HepG2 (cell line): ENCODE data around the gene MIER1. TPM values are rescaled to one million over a fixed set of nuclear protein-coding genes. Genes with fewer than 3 reads are reported as not detected.

Experiments used
- AKAP8 ChIP-seq: sonication (generic); formaldehyde crosslinking; IDR thresholded peaks from 2 replicates; pipeline ENCODE4 v1.5.1; 2020; ENCODE audit warnings: mild to moderate bottlenecking, missing genetic modification reagents
- FOXM1 ChIP-seq: sonication (generic); formaldehyde crosslinking; IDR thresholded peaks from 2 replicates; pipeline ENCODE4 v1.5.0; 2020; ENCODE audit warnings: missing genetic modification reagents
- GTF2F1 ChIP-seq: fragments of 150-350 bp; IDR thresholded peaks from 2 replicates; pipeline ENCODE4 v1.6.1; 2014; ENCODE audit warnings: low read length
- NAIF1 ChIP-seq: sonication (generic); formaldehyde crosslinking; IDR thresholded peaks from 2 replicates; pipeline ENCODE4 v1.5.0; 2020; ENCODE audit warnings: mild to moderate bottlenecking, missing genetic modification reagents, borderline replicate concordance
- RBAK ChIP-seq: sonication (generic); formaldehyde crosslinking; IDR thresholded peaks from 2 replicates; pipeline ENCODE4 v1.5.1; 2020; ENCODE audit warnings: mild to moderate bottlenecking, missing genetic modification reagents
- SALL1 ChIP-seq: sonication (generic); formaldehyde crosslinking; IDR thresholded peaks from 2 replicates; pipeline ENCODE4 v1.8.0; 2022; ENCODE audit warnings: mild to moderate bottlenecking, missing genetic modification reagents
- TAF15 ChIP-seq: fragments of 200-400 bp; formaldehyde crosslinking; IDR thresholded peaks from one replicate; pipeline ENCODE4 v1.6.1; 2018; ENCODE audit warnings: mild to moderate bottlenecking, low read depth, low read length; ENCODE audit not compliant: poor library complexity, severe bottlenecking
- ZBTB8A ChIP-seq: sonication (generic); formaldehyde crosslinking; IDR thresholded peaks from 2 replicates; pipeline ENCODE4 v1.4.0; 2020; ENCODE audit warnings: mild to moderate bottlenecking, low read depth, missing genetic modification reagents, borderline replicate concordance
- ZHX1 ChIP-seq: sonication (generic); formaldehyde crosslinking; IDR thresholded peaks from 2 replicates; pipeline ENCODE4 v1.8.1; 2022; ENCODE audit warnings: low read depth, mild to moderate bottlenecking, missing genetic modification reagents
- ZMYM4 ChIP-seq: sonication (generic); formaldehyde crosslinking; IDR thresholded peaks from 2 replicates; pipeline ENCODE4 v1.8.1; 2023; ENCODE audit warnings: mild to moderate bottlenecking, missing genetic modification reagents
- ZNF207 ChIP-seq: fragments of 450-650 bp; IDR thresholded peaks from 2 replicates; pipeline ENCODE4 v1.6.1; 2016; ENCODE audit warnings: antibody characterized with exemption, borderline replicate concordance
- ZNF280D ChIP-seq: sonication (generic); formaldehyde crosslinking; IDR thresholded peaks from 2 replicates; pipeline ENCODE4 v1.5.1; 2020; ENCODE audit warnings: mild to moderate bottlenecking, missing genetic modification reagents
- ZNF407 ChIP-seq: sonication (generic); formaldehyde crosslinking; IDR thresholded peaks from one replicate; pipeline ENCODE4 v1.5.1; 2020; ENCODE audit warnings: mild to moderate bottlenecking, missing genetic modification reagents; ENCODE audit errors: not compliant biosample characterization
- ZNF614 ChIP-seq: IDR thresholded peaks from 2 replicates; pipeline ENCODE4 v1.6.1; 2018; ENCODE audit warnings: missing biosample characterization, missing genetic modification reagents, inconsistent platforms, borderline replicate concordance
- polyA plus RNA-seq, 8 experiments: library from polyadenylated mRNA; depleted of rRNA in 3 of 8; stranded (reverse) in 7 of 8; unstranded in 1 of 8; fragments of >200 nt; fragmentation: Illumina TruSeq in 4 of 8; extraction: Trizol in 4 of 8; gene quantifications; 2 replicates each; pipeline versions ENCODE4 v1.2.1 to v1.2.3, GENCODE V29; 2011 to 2016; ENCODE audit warnings: low read depth in 4 of 8, missing spikeins in 1 of 8, mixed read lengths in 1 of 8; ENCODE audit not compliant: insufficient read depth in 1 of 8
- total RNA-seq, 5 experiments: library from RNA; depleted of rRNA; stranded (reverse); fragments of >200 nt; fragmentation: Illumina TruSeq; extraction: Trizol; gene quantifications; 2 replicates each; pipeline ENCODE4 v1.2.3, GENCODE V29; 2016; ENCODE audit warnings: low read depth in 1 of 5

MIER1 gene
- total and polyA plus RNA-seq, 2 of the 13 experiments (the other 11 are each of a cell fraction or from before 2014, with no cell fraction given): 7.0 to 30.4 TPM

- TF ChIP-seq ZNF614 (CRISPR knock-in tag) (no peak; the same call in 1 of the 2 replicates), FOXM1 (no peak), GTF2F1 (no peak), NAIF1 (0 out of 2 replicates have a peak, but pooled peaks have one; percentile 68), TAF15 (no peak), ZMYM4 (CRISPR knock-in tag) (peak; percentile 73; the same call in 1 of the 2 replicates), SALL1 (peak; percentile 63; the same call in 1 of the 2 replicates), ZHX1 (CRISPR knock-in tag) (peak; percentile 27; the same call in 1 of the 2 replicates), ZNF280D (no peak), ZBTB8A (CRISPR knock-in tag) (0 out of 2 replicates have a peak, but pooled peaks have one; percentile 58), ZNF407 (CRISPR knock-in tag) (no peak), ZNF207 (no peak), RBAK (CRISPR knock-in tag) (no peak), AKAP8 (no peak)
Observed at GRCh38 chr1:66924756-66925557, at the start of gene MIER1, which contains the start of gene DNAI4 (continued).
